Astrocyte of the spinal cord (primary cell): ENCODE results near the gene USP47.

ENCODE experiments used
- DNase-seq: peaks from one replicate; pipeline ENCODE4 v3.0.0; 2011; ENCODE audit warnings: low read depth, low spot score
- H3K4me3 ChIP-seq: 2 replicates; pipeline ENCODE4 v1.5.1; 2011; ENCODE audit warnings: low read depth, mild to moderate bottlenecking, low read length, moderate library complexity
- in situ Hi-C: cut with HindIII; loops from 2 replicates; pipeline ENCODE4 v1.10.0; 2017; ENCODE audit warnings: low sequenced_read_pairs
- TF ChIP-seq, protein P1 (sequence below): IDR thresholded peaks from 2 replicates; pipeline ENCODE4 v1.5.1; 2012; ENCODE audit warnings: low read depth, mild to moderate bottlenecking, low read length, inconsistent platforms

The USP47 gene

DNA sequence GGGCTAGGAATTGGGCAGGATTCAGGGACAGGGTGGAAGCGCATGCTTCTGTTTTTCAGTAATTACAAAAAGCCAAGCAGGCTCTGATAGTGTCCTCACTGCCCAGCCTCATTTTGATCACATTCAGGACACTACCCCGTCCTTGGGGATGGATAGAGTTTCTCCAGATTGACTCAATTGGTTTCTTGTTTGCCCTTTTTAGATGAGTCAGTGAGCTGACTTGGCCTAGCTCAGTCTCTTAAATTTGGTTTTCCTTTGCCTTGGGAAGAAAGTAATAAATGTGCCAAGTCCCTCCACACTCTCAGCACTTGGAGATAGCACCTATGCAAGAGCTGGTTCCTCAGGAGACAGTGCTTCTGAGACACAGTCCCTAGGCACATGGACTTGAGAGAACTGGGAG is 141.2 kb downstream of the USP47 start:
- TF ChIP-seq, protein P1, sequence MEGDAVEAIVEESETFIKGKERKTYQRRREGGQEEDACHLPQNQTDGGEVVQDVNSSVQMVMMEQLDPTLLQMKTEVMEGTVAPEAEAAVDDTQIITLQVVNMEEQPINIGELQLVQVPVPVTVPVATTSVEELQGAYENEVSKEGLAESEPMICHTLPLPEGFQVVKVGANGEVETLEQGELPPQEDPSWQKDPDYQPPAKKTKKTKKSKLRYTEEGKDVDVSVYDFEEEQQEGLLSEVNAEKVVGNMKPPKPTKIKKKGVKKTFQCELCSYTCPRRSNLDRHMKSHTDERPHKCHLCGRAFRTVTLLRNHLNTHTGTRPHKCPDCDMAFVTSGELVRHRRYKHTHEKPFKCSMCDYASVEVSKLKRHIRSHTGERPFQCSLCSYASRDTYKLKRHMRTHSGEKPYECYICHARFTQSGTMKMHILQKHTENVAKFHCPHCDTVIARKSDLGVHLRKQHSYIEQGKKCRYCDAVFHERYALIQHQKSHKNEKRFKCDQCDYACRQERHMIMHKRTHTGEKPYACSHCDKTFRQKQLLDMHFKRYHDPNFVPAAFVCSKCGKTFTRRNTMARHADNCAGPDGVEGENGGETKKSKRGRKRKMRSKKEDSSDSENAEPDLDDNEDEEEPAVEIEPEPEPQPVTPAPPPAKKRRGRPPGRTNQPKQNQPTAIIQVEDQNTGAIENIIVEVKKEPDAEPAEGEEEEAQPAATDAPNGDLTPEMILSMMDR, result no peak
- DNase-seq, result peak; percentile 57
- in situ Hi-C loops, result no loop called here
- H3K4me3 ChIP-seq, result no peak overlapping the region

- in situ Hi-C loops, result no loop called here
- DNase-seq, result no peak
- TF ChIP-seq, protein P1, result no peak
- no peak overlapping the region for H3K4me3 ChIP-seq
Observed at GRCh38 chr11:11983427-11983826, 141.7 kb downstream of the USP47 start.

DNA sequence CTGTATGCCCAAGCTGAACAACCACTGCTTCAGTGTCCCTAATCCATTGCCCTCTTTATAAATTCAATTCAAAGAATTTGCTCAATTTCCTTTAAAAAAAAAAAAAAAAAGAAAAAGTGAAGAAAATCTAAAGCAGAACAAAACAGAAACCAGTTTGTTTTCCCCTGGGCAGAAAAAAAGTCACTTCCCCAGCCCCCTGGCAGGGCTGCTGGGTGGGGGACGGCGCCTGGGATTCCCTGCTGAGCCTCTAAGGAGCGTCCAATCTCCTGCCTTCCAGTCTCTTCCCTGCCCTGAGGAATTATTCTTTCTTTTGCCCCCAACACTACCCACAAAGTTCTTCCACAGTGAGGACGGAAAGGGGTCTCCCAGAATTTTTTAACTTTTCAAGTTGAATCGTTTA is 142.8 kb downstream of the USP47 start:
- TF ChIP-seq, protein P1, result no peak
- no peak for DNase-seq
- in situ Hi-C loops, result no loop called here
- no peak overlapping the region for H3K4me3 ChIP-seq

DNA sequence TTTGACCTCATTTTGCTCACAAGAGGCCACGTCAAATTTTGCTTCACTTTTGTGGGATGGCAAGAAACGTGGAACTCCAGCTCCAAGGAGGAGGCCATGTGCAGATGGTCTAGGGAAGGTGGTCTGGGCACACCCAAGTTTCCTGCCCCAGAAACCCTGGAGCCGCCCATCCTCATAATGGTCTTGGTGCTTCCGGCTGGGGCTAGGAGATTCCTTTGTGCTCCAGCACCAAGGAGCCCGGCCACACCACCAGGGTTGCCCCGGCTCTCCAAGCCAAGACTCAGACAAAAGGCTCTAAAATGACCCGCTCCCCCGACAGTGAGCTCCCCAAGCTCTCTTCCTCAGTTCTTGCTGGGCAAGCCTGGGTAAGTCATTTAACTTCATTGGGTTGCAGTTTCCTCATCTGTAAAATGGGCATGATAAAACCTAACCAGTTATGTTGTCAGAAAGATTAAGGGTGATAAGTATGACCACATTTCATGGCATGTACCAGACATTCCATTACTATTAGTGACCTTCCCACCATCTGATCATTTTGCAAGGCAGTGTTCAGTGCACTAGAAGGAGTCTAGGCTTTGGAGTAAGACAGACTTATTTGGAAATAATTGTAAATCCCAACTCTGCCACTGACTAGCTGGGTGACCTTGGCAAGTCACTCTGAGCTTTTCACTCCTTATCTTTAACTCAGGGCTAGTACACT is 143.4 kb downstream of the USP47 start:
- peak; percentile 48 for DNase-seq
- no peak overlapping the region for H3K4me3 ChIP-seq
- in situ Hi-C loops, result no loop called here
- TF ChIP-seq, protein P1, result no peak

DNA sequence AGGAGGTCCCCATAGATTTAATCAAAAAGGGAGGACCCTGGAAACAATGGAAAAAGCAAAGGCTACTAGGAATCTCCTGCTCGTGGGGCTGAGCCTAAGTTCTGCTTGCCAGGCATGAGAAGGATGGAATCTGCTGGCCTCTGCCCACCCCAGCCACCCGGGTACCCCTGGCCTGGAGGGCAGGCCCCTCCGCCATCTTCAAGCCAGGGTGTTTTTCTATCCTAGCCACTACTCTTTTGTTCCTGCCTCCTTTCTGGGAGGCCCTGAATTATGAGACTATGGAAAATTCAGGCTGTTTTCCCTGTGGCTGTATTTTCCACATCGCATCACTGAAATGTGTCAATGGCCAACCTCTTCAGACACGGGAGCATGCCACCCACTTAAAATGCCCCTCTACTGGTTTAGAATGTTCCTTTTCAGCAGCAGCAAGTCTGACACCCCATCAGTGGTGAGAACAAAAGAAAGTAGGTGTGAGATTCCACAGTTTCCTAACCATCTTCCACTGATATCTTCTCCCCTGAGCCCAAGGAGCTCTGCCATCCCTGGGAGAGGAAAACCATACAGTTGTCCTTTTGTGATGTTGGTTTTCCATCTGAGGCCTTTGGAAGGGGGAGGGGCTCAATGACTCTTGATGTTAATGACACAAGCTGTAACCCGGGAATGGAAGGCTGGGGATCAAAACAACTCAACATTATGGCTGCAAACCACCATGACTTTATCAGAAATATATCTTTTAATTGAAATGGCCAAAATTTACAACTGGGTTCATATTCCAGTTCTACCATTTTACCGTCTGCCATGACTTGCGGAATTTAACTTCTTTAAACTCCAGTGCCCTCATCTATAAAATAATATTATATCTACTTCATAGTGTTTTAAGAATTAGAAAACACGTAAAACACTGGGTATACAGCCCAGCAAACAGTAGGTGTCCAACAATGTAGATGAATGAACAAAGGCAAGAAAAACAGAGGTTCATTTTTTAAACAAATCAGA is 144.5 kb downstream of the USP47 start:
- H3K4me3 ChIP-seq, result no peak overlapping the region
- DNase-seq, result no peak
- TF ChIP-seq, protein P1, result no peak
- in situ Hi-C loops, result no loop called here

DNA sequence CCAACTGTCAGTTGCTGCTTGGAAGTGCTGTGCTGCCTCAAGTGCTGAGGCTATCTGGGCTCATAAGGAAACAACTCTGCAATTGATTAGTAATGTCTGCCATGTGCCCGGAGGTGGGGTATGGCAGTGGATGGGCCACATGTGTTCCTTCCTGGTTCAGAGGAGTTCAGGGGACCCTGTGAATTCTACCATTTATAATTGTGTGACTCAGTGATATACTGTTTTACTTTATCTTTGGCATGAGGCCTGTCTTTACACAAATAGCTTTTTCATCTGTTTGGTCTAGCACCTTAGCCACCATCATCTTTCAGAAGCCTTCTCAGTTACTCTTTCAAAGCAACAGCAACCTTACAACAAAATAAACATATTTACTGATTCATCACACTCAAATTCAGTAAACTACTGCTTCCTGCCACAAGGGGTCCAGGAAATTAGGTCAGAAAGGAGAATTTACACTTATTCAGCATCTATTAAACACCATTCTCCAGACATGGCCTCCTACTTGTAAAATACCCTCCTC is 145.8 kb downstream of the USP47 start:
- H3K4me3 ChIP-seq, result no peak overlapping the region
- TF ChIP-seq, protein P1, result peak; percentile 44
- peak; percentile 55 for DNase-seq
- in situ Hi-C loops, result no loop called here
